ENCODE data around the gene ANKRD12. TPM values are rescaled to one million over a fixed set of nuclear protein-coding genes. Genes with fewer than 3 reads are reported as not detected.

ANKRD12 gene
- total RNA-seq, 1 experiment from 2014 or later, result 9.3 TPM

Small RNA genes within 50 kb of the gene (small RNA-seq; reads per million reads assigned to genes)
- gene RF00019, result not detected

Other genes starting within 250 kb of the ANKRD12 start
- 227 and 256 TPM in 2 replicates for gene NDUFV2, start 34.1 kb upstream of the ANKRD12 start, total RNA-seq (2014; rRNA removed; shearing (Covaris generic))
- gene TWSG1, start 198.0 kb downstream of the ANKRD12 start, total RNA-seq (2014; rRNA removed; shearing (Covaris generic)), result 30.6 and 30.7 TPM in 2 replicates